ENCODE results near the gene HHIPL1.

- no peak for TF ChIP-seq POLR2A (IDR thresholded peaks at IDR 0.05; ENCODE audit: low read length)
- TF ChIP-seq GATA1 (IDR thresholded peaks at IDR 0.05; ENCODE audit: low read depth, low read length) = no peak
Measured at GRCh38 chr14:99690636-99691035, 45.7 kb downstream of the HHIPL1 start.

Measured in erythroblast (primary cell).